Breast epithelium (tissue), 4 donors: ENCODE measurements around the gene NPAS4. TPM values are rescaled to one million over a fixed set of nuclear protein-coding genes. Genes with fewer than 3 reads are reported as not detected.

ENCODE experiments used
- DNase-seq, 2 donors: peaks; one replicate each; pipeline ENCODE4 v3.0.0-alpha.2; 2019; ENCODE audit warnings: low spot score in 2 of 2
- H3K27ac ChIP-seq, 2 donors: fragments of 200-600 bp; sonication (generic) in 1 of 2; one replicate each; pipeline ENCODE4 v1.5.1; 2016 to 2019; ENCODE audit warnings: mild to moderate bottlenecking in 1 of 2
- H3K27me3 ChIP-seq, 2 donors: fragments of 200-600 bp; sonication (generic) in 1 of 2; one replicate each; pipeline versions ENCODE4 v1.5.1 to v1.6.0; 2017 to 2019; ENCODE audit warnings: control low read depth in 1 of 2, mild to moderate bottlenecking in 1 of 2
- H3K36me3 ChIP-seq: fragments of 200-600 bp; one replicate; pipeline ENCODE4 v1.5.1; 2019
- H3K4me1 ChIP-seq, 2 donors: fragments of 200-600 bp; sonication (generic); one replicate each; pipeline ENCODE4 v1.5.1; 2016 to 2019; ENCODE audit warnings: control low read depth in 1 of 2
- H3K4me3 ChIP-seq, 3 donors: fragments of 200-600 bp; sonication (generic); 1 replicate in 2 of 3; 2 replicates in 1 of 3; pipeline ENCODE4 v1.5.1; 2016 to 2019; ENCODE audit warnings: mild to moderate bottlenecking in 3 of 3, moderate library complexity in 2 of 3
- H3K9me3 ChIP-seq, 2 donors: fragments of 200-600 bp; sonication (generic) in 1 of 2; one replicate each; pipeline ENCODE4 v1.5.1; 2016 to 2019; ENCODE audit warnings: control low read depth in 1 of 2
- CTCF ChIP-seq, 3 donors: fragments of 450-650 bp; IDR thresholded peaks; one replicate each; pipeline ENCODE4 v1.5.1; 2016 to 2017; ENCODE audit warnings: antibody characterized with exemption in 3 of 3, mild to moderate bottlenecking in 3 of 3, moderate library complexity in 3 of 3
- POLR2A ChIP-seq: fragments of 450-650 bp; IDR thresholded peaks from one replicate; pipeline ENCODE4 v1.6.1; 2016; ENCODE audit warnings: antibody characterized with exemption, mild to moderate bottlenecking, moderate library complexity
- POLR2AphosphoS5 ChIP-seq, 3 donors: sonication (generic); formaldehyde crosslinking; IDR thresholded peaks; one replicate each; pipeline ENCODE4 v1.6.1; 2017; ENCODE audit warnings: antibody characterized with exemption in 3 of 3
- intact Hi-C: fragments of 100-400 bp; cut with DNase I; formaldehyde crosslinking; loops from one replicate; pipeline ENCODE4 v1.15.1; 2023; ENCODE audit warnings: low total_unique reads
- total RNA-seq, 3 donors: library from RNA; depleted of rRNA; stranded (reverse); fragments of >200 nt; gene quantifications; one replicate each; pipeline ENCODE4 v1.1.0, GENCODE V29; 2016

The NPAS4 gene
- total RNA-seq, 3 donors from 2014 or later: not detected

- H3K27ac ChIP-seq: no peak overlapping the region
- no peaks in the 10 kb centered on the region for H3K27me3 ChIP-seq
- no peaks in the 10 kb centered on the region for H3K36me3 ChIP-seq
- intact Hi-C loops: no loop called here
- peak; percentile 70 to 85 for DNase-seq
- peak overlapping the region in 2 of 3 donors; percentile 35 to 44 for H3K4me3 ChIP-seq
- H3K9me3 ChIP-seq: no peaks in the 10 kb centered on the region
- no peaks in the 10 kb centered on the region for H3K4me1 ChIP-seq
- peak in 1 of 3 donors; percentile 26 for TF ChIP-seq POLR2AphosphoS5 (IDR thresholded peaks at IDR 0.05)
- TF ChIP-seq CTCF (IDR thresholded peaks at IDR 0.05): peak; percentile 74 to 95 (median 85)
- TF ChIP-seq POLR2A: no peak
Observed at GRCh38 chr11:66386171-66387069, 34.4 kb upstream of the NPAS4 start.

- Histone ChIP-seq H3K27ac (no peak overlapping the region), H3K36me3 (no peaks in the 10 kb centered on the region), H3K27me3 (peaks cover 0 to 3% of the 10 kb centered on the region in 2 donors), H3K4me1 (no peaks in the 10 kb centered on the region), H3K4me3 (no peak overlapping the region), H3K9me3 (no peaks in the 10 kb centered on the region)
- intact Hi-C loops: no loop called here
- DNase-seq: peak in 1 of 2 donors; percentile 56
- TF ChIP-seq POLR2A: no peak
- TF ChIP-seq POLR2AphosphoS5 (IDR thresholded peaks at IDR 0.05): no peak
- peak in 2 of 3 donors; percentile 38 to 39 for TF ChIP-seq CTCF (IDR thresholded peaks at IDR 0.05)
Observed at GRCh38 chr11:66388780-66389386, 32.0 kb upstream of the NPAS4 start.

- H3K4me3 ChIP-seq: no peak overlapping the region
- H3K9me3 ChIP-seq: no peaks in the 10 kb centered on the region
- no peak overlapping the region for H3K27ac ChIP-seq
- H3K4me1 ChIP-seq: no peaks in the 10 kb centered on the region
- TF ChIP-seq POLR2AphosphoS5 (IDR thresholded peaks at IDR 0.05) (no peak), CTCF (IDR thresholded peaks at IDR 0.05) (no peak), POLR2A (no peak)
- no peak for DNase-seq
- H3K27me3 ChIP-seq: peaks cover 0 to 3% of the 10 kb centered on the region in 2 donors
- no peaks in the 10 kb centered on the region for H3K36me3 ChIP-seq
- intact Hi-C loops: loop anchor here (5.0 kb wide), 1 partner anchor 101 kb away; no protein-coding TSS in a partner anchor
Observed at GRCh38 chr11:66391322-66391721, 29.5 kb upstream of the NPAS4 start.

GRCh38 chr11:66393954-66394353 is 26.9 kb upstream of the NPAS4 start:
- Histone ChIP-seq H3K27ac (no peak overlapping the region), H3K4me1 (no peaks in the 10 kb centered on the region), H3K4me3 (no peak overlapping the region), H3K36me3 (no peaks in the 10 kb centered on the region), H3K9me3 (no peaks in the 10 kb centered on the region), H3K27me3 (peaks cover 0 to 3% of the 10 kb centered on the region in 2 donors)
- intact Hi-C loops: loop anchor here (5.0 kb wide), 1 partner anchor 98 kb away; no protein-coding TSS in a partner anchor
- TF ChIP-seq POLR2AphosphoS5 (IDR thresholded peaks at IDR 0.05) (no peak), CTCF (IDR thresholded peaks at IDR 0.05) (no peak), POLR2A (no peak)
- no peak for DNase-seq

- intact Hi-C loops: no loop called here
- Histone ChIP-seq H3K36me3 (no peaks in the 10 kb centered on the region), H3K27ac (no peak overlapping the region), H3K4me3 (no peak overlapping the region), H3K9me3 (no peaks in the 10 kb centered on the region), H3K27me3 (peaks cover 0 to 25% of the 10 kb centered on the region in 2 donors), H3K4me1 (no peaks in the 10 kb centered on the region)
- DNase-seq: no peak
- TF ChIP-seq POLR2A (no peak), CTCF (IDR thresholded peaks at IDR 0.05) (no peak), POLR2AphosphoS5 (IDR thresholded peaks at IDR 0.05) (no peak)
Observed at GRCh38 chr11:66407651-66408050, 13.2 kb upstream of the NPAS4 start.
